CD4-positive, alpha-beta T cell treated with Interleukin-17A for 4 hours (primary cell): Measurements from ENCODE around the gene FAM204A.
A peak's percentile ranks its signal among the peaks of the same experiment; 100 is the strongest.

Source experiments
- DNase-seq: peaks from one replicate; pipeline ENCODE4 v3.0.0-alpha.2; 2020; ENCODE audit warnings: mixed read lengths

The FAM204A gene

DNA sequence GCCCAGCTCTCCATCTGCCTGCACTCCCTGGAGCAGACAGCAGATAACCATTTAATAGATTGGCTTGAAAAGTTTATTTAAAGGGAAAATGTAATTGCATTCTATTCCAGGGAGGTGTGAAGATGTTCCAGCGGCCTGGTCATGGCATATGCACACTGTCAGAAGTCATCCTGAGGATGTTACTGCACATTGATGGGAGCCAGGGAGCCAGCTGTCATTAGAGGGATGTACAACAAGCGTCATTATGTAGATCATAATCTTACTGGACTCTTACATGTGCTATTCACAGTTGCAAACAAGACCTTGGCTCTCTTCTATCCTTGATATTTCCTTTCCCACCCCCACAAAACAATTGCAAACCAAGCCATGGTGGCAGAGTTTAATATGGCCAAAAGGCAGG is 65.4 kb downstream of the FAM204A start:
- DNase-seq = no peak

DNA sequence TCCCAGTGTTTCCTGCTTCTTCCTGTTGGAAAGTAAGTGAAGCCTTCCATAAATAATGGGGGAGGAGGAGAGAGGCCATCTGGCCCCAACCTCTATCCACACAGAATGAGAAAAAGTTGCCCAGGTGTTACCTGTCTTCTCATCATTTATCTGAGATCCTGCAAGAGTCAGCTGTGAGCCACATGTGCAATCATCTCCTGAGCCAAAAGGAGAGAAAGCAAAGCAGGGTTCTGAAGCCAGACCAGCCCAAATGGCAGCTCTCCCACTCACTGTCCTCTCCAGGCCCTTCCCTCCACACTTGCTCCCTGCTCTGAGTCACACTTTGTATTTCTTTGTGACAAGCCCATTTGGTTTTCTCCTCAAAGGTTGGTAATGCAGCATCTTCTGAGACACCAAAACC is 65.9 kb downstream of the FAM204A start:
- DNase-seq = no peak

DNA sequence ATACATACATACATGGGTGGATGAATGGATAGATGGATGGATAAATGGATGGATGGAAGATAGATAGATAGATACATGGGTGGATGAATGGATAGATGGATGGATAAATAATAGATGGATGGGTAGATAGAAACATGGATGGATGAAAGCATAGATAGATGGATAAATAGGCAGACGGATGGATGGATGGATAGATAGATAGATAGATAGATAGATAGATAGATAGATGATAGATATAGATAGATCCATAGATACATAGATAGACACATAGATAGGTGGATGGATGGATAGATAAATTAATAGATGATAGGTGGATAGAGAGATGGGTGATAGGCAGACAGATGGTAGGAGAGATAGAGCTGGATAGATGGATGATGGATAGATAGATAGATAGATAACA is 68.5 kb downstream of the FAM204A start:
- no peak for DNase-seq

DNA sequence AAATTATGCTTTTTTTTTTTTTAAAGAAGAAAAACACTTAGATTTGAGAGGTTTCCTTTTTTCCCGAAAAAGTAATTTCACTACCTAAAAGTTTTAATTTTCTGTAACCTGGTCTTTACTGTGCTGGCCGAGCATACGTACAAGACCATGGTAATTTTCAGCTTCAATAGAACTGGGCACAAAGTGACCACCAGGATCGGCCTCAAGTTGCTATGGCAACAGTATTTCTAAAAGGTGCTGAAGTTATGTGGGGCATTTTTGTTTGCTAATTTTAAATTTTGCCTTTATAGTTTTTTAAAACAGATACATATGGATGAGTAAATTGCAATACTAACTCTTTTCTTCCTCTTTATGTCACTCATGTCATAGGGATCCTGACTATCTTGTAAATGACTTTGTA is 69.4 kb downstream of the FAM204A start:
- no peak for DNase-seq

DNA sequence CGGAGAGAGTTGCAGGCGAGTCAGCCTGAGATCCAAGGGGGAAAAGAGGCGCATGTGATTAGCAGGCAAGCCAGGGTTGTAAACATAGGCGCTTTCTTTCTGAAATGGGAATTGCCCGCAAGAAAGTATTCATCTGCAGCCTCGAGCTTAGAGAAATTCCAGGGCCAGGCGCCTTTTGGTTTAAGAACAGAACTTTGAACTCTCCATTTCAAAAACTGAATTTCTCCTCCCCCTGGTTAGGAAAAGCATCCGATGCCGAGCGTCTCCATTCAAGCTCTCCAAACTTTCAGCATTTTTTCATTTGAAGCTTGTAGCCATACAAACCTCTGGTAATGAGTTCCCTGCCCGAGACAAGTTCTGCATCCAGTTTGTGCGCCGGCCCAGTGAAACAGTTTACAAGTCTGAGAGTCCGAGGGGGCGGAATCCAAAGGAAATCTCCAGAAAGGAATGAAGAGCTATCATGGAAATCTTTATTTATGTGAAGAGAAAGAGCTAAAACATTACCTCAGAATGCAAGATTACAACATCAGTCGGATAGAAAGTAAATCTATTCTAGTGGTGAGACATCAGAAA is 69.9 kb downstream of the FAM204A start:
- no peak for DNase-seq

DNA sequence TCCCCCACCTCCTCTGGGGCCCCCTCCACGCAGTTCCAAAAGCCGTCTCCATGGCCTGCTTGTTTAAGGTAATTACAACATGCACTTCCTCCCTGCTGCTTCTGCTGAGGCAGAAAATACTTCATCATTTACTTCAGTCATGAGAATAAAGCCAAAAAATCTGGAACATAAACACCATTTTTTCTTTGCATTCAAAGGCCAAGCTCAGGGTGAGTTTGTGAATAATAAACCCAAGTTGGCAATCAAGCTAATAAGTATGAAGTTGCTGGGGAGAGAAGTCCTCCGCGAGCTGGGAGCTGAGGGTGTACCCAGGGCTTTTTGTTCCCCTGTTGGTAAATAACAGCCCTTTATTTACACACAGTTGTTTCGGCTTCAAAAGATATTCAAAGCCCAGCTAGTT is 70.5 kb downstream of the FAM204A start:
- DNase-seq = no peak

DNA sequence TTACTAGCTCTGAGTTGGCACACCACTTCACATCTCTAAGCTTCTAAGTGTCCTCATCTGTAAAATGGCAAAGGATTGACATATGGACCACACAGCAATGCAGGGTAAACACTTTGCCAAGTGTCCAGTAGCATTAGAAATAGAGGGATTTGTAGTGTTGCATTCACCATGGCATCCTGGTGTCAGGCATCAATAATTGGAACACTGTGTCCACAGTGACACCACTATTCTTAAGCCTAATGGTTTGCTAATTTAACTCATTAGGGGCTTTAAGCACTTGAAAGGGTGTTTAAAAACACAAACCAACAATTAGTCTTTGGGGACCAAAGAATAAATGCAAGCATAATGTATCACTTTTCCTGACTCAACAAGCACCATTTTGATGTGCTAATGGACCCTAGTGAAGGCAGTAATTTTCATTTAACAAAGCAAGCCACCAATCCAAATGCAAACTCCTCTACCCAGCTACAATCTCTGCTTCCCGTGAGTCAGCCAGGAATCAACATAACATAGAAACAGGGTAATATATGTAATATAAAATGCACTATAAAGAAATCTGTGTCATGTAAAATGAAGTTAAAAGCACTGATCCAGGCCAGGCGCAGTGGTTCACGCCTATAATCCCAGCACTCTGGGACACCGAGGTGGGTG is 75.9 kb downstream of the FAM204A start:
- DNase-seq = no peak

DNA sequence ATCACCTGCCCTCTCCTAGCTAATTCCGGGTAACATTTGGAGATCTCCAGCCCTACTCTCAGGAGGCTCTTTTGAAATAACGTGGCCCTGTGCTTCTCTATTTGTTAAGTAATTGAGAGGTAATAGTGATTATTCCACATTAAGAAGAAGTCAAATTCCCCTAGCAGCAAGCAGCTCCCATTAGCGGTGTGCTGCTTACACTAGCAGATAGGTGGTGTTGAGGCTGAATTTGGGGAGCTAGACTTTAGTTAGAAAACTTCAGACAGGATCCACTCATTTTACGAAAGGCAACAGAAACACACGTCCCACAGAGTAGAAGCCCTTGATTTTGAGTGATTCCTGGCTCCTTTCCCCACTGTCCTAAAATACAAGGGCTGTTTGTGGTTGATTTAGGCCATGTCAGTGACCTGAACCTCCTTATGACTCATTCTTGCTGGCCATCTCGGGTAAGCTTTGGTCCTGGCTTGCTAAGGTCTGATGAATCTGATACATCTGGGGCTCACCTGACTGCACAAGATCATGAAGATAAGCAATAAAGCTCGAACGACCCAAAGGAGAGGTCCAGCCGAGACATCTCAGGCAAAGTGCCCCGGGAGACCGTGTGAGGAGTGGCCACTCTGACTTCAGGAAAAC is 77.2 kb downstream of the FAM204A start:
- DNase-seq = no peak

DNA sequence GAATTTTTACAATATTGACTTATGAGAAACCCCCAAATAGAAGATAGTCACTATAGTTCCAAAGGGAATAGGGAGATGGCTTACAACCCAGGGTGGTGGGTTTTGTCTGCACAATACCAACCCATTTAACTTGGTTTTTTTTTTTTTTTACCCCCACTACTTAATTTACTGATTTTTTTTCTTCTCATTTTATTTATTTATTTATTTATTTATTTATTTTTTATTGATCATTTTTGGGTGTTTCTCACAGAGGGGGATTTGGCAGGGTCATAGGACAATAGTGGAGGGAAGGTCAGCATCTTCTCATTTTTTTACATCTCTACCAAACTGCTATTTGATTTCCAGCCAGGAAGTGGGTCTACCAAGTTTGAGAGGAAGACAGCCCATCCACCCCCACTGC is 77.9 kb downstream of the FAM204A start:
- no peak for DNase-seq

DNA sequence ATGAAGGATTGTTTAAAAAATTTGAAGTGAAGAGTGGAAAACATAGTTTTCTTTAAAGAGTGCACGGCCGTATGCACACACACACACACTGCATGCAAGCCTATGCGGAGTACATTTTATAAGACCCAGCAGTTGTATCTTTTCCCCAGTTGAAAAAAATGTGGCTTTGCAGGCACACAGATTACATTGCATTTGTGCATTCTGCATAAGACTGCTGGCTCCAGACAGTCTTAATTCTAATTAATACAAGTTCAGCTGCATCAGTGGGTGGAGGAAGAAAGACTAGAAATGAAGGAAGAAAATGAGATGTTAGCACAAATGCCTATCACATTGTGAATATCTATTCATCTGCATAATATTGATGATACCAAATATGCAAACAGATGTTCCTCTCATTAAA is 79.6 kb downstream of the FAM204A start:
- no peak for DNase-seq

DNA sequence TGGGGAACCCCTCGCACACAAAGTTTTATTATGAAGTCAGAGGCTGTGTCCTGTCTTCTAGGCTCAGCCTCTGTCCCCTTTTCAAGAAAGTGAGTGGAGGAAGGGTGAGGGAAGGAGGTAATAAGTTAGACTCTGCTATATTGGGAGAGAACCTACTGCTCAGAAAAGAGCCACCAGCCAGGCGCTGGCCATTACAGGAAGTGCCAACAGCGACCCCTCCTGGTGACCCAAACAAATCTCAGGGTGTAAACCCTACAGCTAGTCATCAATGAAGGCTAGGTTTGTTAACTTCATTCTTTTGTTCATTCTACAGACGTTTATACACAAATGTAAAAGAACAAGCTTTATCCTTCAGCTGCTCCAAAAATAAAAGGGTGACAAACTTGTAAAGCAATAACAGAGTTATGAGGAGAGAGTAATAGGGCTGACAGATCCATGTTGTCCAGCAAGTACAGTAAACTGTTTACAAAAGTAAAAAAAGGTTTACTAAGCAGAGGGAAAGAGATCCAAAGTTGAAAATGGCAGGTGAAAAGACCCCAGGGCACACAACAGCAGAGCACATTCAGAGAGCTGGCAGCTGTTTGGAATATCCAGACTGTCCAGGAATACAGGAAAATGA is 82.7 kb downstream of the FAM204A start:
- DNase-seq = peak; percentile 16

DNA sequence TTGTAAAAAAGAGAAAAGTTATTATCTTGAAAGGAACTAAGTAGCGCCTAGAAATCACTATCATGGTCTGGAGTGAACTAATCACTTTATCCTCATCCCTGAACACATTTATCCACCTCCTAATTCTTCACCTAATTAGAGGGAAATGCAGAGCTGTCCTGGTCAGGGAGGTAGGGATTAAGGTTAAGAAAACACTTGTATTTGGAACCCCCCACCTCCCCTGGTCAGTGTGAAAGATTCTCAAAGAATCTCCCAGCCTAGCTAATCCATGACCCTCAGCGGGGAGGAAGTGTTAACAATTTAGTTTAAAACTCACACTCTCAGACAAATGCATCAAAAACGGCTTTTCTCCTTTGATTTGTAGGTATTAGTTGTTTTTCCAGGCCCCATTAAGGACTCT is 83.8 kb downstream of the FAM204A start:
- DNase-seq = no peak

DNA sequence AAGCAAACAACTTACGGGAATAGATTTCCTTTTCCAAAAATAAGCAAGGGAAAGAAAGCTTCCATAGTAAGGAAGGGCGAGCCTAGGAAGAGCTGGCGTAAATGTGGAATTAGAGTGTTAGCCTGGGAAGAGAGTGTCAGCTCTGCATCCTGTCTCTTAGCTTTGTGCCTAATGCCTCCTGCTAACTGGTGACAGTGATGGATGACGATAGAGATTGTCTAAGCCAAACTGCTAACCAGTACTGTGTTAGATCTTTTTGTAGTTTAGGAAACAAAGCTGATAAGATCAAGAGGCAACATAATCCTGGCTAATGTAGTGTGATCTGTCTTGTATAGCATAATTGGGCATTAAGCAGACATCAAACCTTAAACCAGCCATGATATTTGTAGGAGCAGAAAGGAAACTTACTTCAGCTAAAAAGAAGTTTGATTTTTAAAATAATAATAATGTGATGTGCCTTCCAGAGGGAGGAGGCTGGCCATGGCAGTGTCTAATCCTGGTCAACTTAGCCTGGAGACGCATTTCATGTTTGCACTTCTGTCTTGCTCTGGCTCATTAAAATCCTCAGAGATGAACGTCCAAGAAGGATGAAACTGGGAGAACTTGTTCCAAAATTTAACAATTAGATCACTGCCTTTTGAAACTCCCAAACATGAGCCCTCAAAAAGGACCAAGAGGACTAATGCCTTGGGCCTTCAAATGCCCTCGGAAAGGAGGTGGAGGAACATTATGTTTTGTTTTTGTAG is 85.1 kb downstream of the FAM204A start:
- DNase-seq = no peak

DNA sequence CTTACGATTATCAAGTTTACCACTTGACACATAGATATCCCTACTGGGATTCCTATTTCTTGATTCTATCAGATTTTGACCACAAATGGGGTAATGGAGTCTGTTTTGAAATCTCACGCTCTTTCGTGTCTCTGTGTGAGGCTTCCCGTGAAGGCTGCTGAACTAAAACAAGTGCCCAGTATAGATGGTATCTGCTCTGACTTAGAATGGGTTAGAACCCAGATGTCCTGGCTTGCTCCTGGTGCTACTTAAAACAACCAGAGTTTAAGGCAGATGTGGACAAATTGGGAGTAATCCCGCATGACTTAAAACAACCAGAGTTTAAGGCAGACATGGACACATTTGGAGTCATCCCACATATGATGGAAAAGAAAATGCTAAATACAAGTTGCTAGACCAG is 85.9 kb downstream of the FAM204A start:
- DNase-seq = no peak

DNA sequence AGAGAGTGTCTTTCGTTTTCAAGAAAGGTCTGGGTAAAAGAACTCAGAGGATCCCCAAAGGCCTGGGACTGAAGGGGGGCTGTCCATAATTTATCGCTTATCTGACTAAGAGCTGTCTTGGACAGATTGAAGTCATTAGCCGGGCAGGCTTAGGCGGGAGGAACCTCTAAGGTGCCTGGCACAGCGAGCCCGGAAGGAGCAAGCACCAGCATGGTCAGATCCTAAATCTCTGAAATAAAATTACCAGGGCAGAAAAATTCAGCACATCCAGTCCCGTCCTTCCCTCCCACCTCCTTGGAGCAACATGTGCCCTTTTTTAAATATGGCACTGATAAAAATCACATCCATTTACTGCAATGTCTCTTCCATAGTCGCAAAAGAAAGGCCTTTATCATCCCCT is 86.8 kb downstream of the FAM204A start:
- DNase-seq = no peak

DNA sequence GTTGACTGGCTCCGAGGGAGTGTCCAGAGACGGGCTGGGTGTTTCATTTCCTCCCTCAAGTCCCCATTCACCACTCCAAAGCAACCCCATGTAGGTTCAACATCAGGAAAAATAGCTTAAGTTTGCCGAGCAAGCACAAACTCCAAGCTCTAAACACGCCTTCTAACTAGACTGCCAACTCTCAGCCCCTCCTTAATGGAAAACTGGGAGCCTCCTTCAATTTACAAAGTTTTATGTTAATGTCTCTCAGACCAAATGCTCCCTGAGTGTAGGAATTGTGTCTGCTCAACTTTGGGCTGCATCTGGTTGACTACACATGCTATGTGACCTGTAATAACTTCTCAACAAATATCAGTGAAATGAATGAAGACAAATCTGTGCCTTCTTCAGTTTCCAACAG is 87.5 kb downstream of the FAM204A start:
- no peak for DNase-seq

DNA sequence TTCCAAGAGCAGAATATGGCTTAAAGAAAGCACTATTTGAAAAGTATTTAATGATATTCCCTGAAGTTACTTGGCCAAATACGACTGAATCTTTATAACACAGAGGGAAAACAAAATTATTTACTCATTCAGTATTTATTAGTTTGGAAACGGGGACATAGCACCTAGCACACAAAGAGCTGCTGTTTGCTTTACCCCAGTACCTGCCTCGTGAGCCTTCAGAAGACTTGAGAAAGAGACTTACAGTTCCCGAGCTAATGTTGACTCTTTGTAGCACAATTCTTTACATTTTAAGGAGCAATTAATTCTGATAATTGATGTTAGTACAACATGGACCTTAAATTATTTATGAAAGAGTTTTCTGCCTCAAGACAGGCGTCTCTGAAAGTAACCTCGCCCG is 88.7 kb downstream of the FAM204A start:
- no peak for DNase-seq

DNA sequence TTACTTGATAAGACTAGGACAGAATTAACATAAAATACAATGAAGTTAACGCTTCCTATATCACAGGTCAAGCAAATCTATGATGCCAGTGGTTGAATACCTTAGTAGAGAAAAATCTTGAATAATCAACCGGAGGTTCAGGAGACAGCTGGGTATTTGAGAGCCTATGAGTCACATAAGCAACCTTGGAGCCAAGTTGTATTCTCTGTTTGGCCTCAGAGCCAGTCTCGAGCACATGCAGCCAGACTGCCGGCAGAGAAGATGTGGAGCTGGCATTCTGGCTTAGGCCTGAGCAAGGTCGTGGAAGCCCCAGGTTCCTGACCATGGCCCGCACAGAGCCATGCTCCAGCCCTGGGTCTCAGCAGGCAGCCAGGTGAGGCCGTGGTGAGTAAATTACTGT is 90.3 kb downstream of the FAM204A start:
- no peak for DNase-seq

DNA sequence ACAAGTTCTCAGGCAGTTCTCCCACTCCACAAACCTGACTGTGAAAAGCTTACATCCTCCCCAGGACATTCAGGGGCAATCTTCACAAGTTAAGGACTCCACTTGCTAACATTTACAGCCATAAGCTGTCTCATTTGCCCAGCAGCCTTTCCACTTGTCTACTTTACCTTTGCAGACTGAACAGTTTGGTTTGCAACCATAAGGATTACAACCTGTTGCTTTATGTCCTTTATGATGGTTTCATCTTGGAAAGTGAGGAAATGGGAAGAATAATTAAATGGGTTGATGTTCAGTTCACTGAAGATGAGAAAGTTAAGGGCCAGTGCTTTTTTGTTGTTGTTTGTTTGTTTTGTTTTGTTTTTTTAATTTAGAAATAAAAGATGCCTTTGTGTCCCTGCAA is 92.4 kb downstream of the FAM204A start:
- DNase-seq = no peak
